ENCODE results near the gene TCP11L1.

GRCh38 chr11:33116535-33116934, 77.2 kb downstream of the TCP11L1 start:
- TF ChIP-seq POLR2A (IDR thresholded peaks at IDR 0.05), result no peak
- no peak for TF ChIP-seq CTCF (IDR thresholded peaks at IDR 0.05)
